Natural killer cell (primary cell): ENCODE results near the gene GP2. TPM values are rescaled to one million over a fixed set of nuclear protein-coding genes. Genes with fewer than 3 reads are reported as not detected.

Experiments
- ATAC-seq, 3 donors: fragments of 150-1000 bp in 2 of 3; fragments of 200-7000 bp in 1 of 3; cut with Tn5 transposase; 1 replicate in 1 of 3; 2 replicates in 2 of 3; pipeline ENCODE4 v1.10.0; 2021; ENCODE audit warnings: mild to moderate bottlenecking in 2 of 3, moderate library complexity in 2 of 3
- DNase-seq, 2 donors: peaks; one replicate each; pipeline versions ENCODE4 v3.0.0 to v3.0.0-alpha.2; 2013 to 2021; ENCODE audit warnings: mixed read lengths in 1 of 2
- H3K27ac ChIP-seq: one replicate; pipeline ENCODE4 v1.5.1; 2013; ENCODE audit warnings: mild to moderate bottlenecking, low read length
- H3K27me3 ChIP-seq: one replicate; pipeline ENCODE4 v1.6.1; 2013; ENCODE audit warnings: low read length; ENCODE audit not compliant: control insufficient read depth, insufficient read depth
- H3K36me3 ChIP-seq: one replicate; pipeline ENCODE4 v1.6.1; 2013; ENCODE audit warnings: low read length; ENCODE audit not compliant: control insufficient read depth, insufficient read depth
- H3K4me1 ChIP-seq: one replicate; pipeline ENCODE4 v1.6.1; 2013; ENCODE audit warnings: low read length; ENCODE audit not compliant: control insufficient read depth, insufficient read depth
- H3K4me3 ChIP-seq: one replicate; pipeline ENCODE4 v1.5.1; 2013; ENCODE audit warnings: low read length
- H3K9me3 ChIP-seq: one replicate; pipeline ENCODE4 v1.6.1; 2013; ENCODE audit warnings: low read length; ENCODE audit not compliant: control insufficient read depth, insufficient read depth
- H3K27ac Mint-ChIP-seq, 2 donors: one replicate each; pipeline ENCODE4 v1.8.0; 2022; ENCODE audit warnings: mild to moderate bottlenecking in 2 of 2, mixed read lengths in 2 of 2, moderate library complexity in 1 of 2
- H3K27me3 Mint-ChIP-seq, 2 donors: one replicate each; pipeline ENCODE4 v1.8.0; 2022; ENCODE audit warnings: low read depth in 2 of 2, mixed read lengths in 2 of 2
- H3K36me3 Mint-ChIP-seq: one replicate; pipeline ENCODE4 v1.8.0; 2022; ENCODE audit warnings: mixed read lengths
- H3K4me1 Mint-ChIP-seq, 2 donors: one replicate each; pipeline ENCODE4 v1.8.0; 2022; ENCODE audit warnings: mixed read lengths in 2 of 2
- H3K4me3 Mint-ChIP-seq: one replicate; pipeline ENCODE4 v1.8.0; 2022; ENCODE audit warnings: mild to moderate bottlenecking, moderate library complexity, mixed read lengths
- H3K9me3 Mint-ChIP-seq, 2 donors: one replicate each; pipeline ENCODE4 v1.8.0; 2022; ENCODE audit warnings: mixed read lengths in 2 of 2
- WGBS: methylation state at CpG from one replicate; pipeline ENCODE4 v1.1.7; 2013; ENCODE audit warnings: missing lambda C conversion rate; ENCODE audit not compliant: insufficient coverage; 5-methylcytosine and 5-hydroxymethylcytosine counted together
- intact Hi-C: fragments of 100-400 bp; cut with micrococcal nuclease; formaldehyde crosslinking; loops from one replicate; pipeline ENCODE4 v1.14.2; 2022
- total RNA-seq, 4 donors: library from RNA; stranded (reverse); fragments of 120-200 nt in 1 of 4; gene quantifications; one replicate each; pipeline versions ENCODE4 v1.2.3 to v1.2.4, GENCODE V29; 2013 to 2022
- TF ChIP-seq, protein P1 (sequence below): fragments of 200-600 bp; IDR thresholded peaks from one replicate; pipeline ENCODE4 v1.8.0; 2022; ENCODE audit warnings: antibody characterized with exemption

The GP2 gene
- total RNA-seq, 3 donors from 2014 or later (not counting 1 experiment from before 2014, with no cell fraction given) = not detected

DNA sequence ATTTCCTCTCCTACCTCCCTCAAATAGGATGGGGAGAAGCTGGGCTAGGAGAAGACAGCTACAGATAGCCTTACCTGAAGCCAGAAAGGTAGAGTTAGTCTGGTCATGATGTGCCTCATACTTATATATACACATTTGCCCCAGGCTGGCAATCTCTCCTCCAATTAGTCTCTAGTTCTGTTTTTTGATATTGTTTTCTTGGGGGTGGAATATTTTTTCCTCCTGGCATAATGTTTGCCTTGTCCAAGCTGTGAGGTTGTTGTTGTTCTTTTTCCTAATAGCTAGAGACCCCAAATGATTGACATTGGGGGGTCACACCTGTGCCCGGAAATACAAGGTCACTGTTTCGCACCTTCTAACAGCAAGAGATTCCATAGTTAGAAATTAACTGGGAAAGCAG is 25.3 kb upstream of the GP2 start, which contains the start of gene UMOD:
Gene UMOD (minus strand): TSS at position 101 of the 400 bp plus-strand sequence. CDS start 1,978 bp downstream, outside the sequence.
- no peak for ATAC-seq
- 89% methylated on average over 2 of the region's 2 CpGs for WGBS
- intact Hi-C loops = no loop called here
- no peaks in the 10 kb centered on the region for H3K4me1 Mint-ChIP-seq
- H3K36me3 Mint-ChIP-seq = no peaks in the 10 kb centered on the region
- H3K4me3 Mint-ChIP-seq = no peak within 1 kb of the TSS
- H3K27me3 Mint-ChIP-seq = peaks cover 0 to 26% of the 10 kb centered on the region in 2 donors
- no peak within 1 kb of the TSS for H3K27ac ChIP-seq
- H3K9me3 Mint-ChIP-seq = no peaks in the 10 kb centered on the region
- no peaks in the 10 kb centered on the region for H3K4me1 ChIP-seq
- no peak for DNase-seq
- no peak within 1 kb of the TSS for H3K4me3 ChIP-seq
- TF ChIP-seq, protein P1, sequence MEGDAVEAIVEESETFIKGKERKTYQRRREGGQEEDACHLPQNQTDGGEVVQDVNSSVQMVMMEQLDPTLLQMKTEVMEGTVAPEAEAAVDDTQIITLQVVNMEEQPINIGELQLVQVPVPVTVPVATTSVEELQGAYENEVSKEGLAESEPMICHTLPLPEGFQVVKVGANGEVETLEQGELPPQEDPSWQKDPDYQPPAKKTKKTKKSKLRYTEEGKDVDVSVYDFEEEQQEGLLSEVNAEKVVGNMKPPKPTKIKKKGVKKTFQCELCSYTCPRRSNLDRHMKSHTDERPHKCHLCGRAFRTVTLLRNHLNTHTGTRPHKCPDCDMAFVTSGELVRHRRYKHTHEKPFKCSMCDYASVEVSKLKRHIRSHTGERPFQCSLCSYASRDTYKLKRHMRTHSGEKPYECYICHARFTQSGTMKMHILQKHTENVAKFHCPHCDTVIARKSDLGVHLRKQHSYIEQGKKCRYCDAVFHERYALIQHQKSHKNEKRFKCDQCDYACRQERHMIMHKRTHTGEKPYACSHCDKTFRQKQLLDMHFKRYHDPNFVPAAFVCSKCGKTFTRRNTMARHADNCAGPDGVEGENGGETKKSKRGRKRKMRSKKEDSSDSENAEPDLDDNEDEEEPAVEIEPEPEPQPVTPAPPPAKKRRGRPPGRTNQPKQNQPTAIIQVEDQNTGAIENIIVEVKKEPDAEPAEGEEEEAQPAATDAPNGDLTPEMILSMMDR = no peak
- no peak within 1 kb of the TSS for H3K27ac Mint-ChIP-seq
- no peaks in the 10 kb centered on the region for H3K9me3 ChIP-seq
- H3K36me3 ChIP-seq = no peaks in the 10 kb centered on the region
- no peaks in the 10 kb centered on the region for H3K27me3 ChIP-seq

DNA sequence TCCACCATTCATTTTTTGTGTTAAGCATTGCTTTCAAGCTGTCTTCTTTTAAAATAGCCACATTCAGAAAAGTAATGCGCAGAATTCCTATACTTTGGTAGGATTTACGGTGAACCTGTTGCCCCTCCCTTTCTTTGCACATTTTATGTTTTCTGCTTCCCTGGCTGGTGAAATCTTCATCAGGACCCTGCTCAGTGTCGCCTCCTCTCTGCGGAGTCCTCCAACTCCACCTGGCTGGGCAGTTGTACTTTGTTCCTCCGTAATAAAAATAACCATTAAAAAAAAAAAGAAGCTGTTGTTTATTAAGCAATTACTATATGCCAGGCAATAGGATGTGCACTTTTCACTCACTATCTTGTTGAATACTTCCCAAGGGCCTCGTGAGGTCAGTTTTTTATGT is 22.3 kb upstream of the GP2 start:
- WGBS = 75% methylated on average over 5 of the region's 6 CpGs
- TF ChIP-seq, protein P1 = no peak
- Mint-ChIP-seq H3K36me3 (no peaks in the 10 kb centered on the region), H3K27ac (no peak overlapping the region), H3K9me3 (no peaks in the 10 kb centered on the region), H3K27me3 (peaks cover 0 to 9% of the 10 kb centered on the region in 2 donors), H3K4me3 (no peak overlapping the region), H3K4me1 (no peaks in the 10 kb centered on the region)
- H3K4me3 ChIP-seq = no peak overlapping the region
- no peaks in the 10 kb centered on the region for H3K27me3 ChIP-seq
- no peaks in the 10 kb centered on the region for H3K9me3 ChIP-seq
- DNase-seq = no peak
- H3K4me1 ChIP-seq = no peaks in the 10 kb centered on the region
- H3K36me3 ChIP-seq = no peaks in the 10 kb centered on the region
- intact Hi-C loops = no loop called here
- no peak for ATAC-seq
- H3K27ac ChIP-seq = no peak overlapping the region

GRCh38 chr16:20348365-20349185 is 21.3 kb upstream of the GP2 start:
- no peaks in the 10 kb centered on the region for H3K9me3 ChIP-seq
- Mint-ChIP-seq H3K27ac (no peak overlapping the region), H3K4me3 (no peak overlapping the region), H3K36me3 (no peaks in the 10 kb centered on the region), H3K9me3 (no peaks in the 10 kb centered on the region), H3K27me3 (peaks cover 0 to 9% of the 10 kb centered on the region in 2 donors), H3K4me1 (no peaks in the 10 kb centered on the region)
- H3K4me3 ChIP-seq = no peak overlapping the region
- WGBS = 34% methylated on average over 77 of the region's 77 CpGs
- H3K36me3 ChIP-seq = no peaks in the 10 kb centered on the region
- intact Hi-C loops = no loop called here
- no peak for DNase-seq
- ATAC-seq = peak in 1 of 3 donors; percentile 12
- H3K4me1 ChIP-seq = no peaks in the 10 kb centered on the region
- H3K27me3 ChIP-seq = no peaks in the 10 kb centered on the region
- no peak overlapping the region for H3K27ac ChIP-seq
- TF ChIP-seq, protein P1 = no peak
